K562 (cell line): ENCODE results near the gene DPM1. TPM values are rescaled to one million over a fixed set of nuclear protein-coding genes. Genes with fewer than 3 reads are reported as not detected.

Source experiments
- CBX1 ChIP-seq: sonication (generic); IDR thresholded peaks from 2 replicates; pipeline ENCODE4 v1.6.1; 2016; ENCODE audit warnings: antibody characterized with exemption, low read depth, mild to moderate bottlenecking
- HCFC1 ChIP-seq: IDR thresholded peaks from 2 replicates; pipeline ENCODE4 v1.6.1; 2012; ENCODE audit warnings: low read depth, low read length, improper control_type of control experiment
- HMGN3 ChIP-seq: IDR thresholded peaks from 2 replicates; pipeline ENCODE4 v1.6.1; 2011; ENCODE audit warnings: borderline replicate concordance, low read depth, mild to moderate bottlenecking, mixed read lengths, low read length; ENCODE audit not compliant: insufficient read length; ENCODE audit errors: extremely low read depth
- ILK ChIP-seq: fragments of 450-650 bp; IDR thresholded peaks from 2 replicates; pipeline ENCODE4 v1.6.1; 2016; ENCODE audit warnings: missing genetic modification characterization, low read depth, mild to moderate bottlenecking, missing compliant biosample characterization, moderate library complexity, borderline replicate concordance
- KDM5B ChIP-seq: fragments of 200-600 bp; sonication (generic); IDR thresholded peaks from 2 replicates; pipeline ENCODE4 v1.6.1; 2012; ENCODE audit warnings: low read depth, mild to moderate bottlenecking, moderate library complexity, low read length, control low read depth, inconsistent platforms; ENCODE audit not compliant: insufficient replicate concordance
- KLF6 ChIP-seq: fragments of 250-450 bp; sonication (Bioruptor Pico); IDR thresholded peaks from 2 replicates; pipeline ENCODE4 v1.4.0; 2020; ENCODE audit warnings: mild to moderate bottlenecking, moderate library complexity, borderline replicate concordance
- NFE2L1 ChIP-seq: fragments of 450-650 bp; IDR thresholded peaks from 2 replicates; pipeline ENCODE4 v1.6.1; 2016; ENCODE audit warnings: missing genetic modification characterization, low read depth, mild to moderate bottlenecking, missing compliant biosample characterization, moderate library complexity, borderline replicate concordance
- NUFIP1 ChIP-seq: fragments of 450-650 bp; IDR thresholded peaks from 2 replicates; pipeline ENCODE4 v1.6.1; 2018; ENCODE audit not compliant: partially characterized antibody
- RBBP5 ChIP-seq: fragments of 200-600 bp; sonication (generic); IDR thresholded peaks from 2 replicates; pipeline ENCODE4 v1.6.1; 2012; ENCODE audit warnings: borderline replicate concordance, mild to moderate bottlenecking, low read length, control low read depth, inconsistent platforms; ENCODE audit not compliant: insufficient read depth, poor library complexity, severe bottlenecking
- ZFP30 ChIP-seq: fragments of 250-450 bp; sonication (Bioruptor Pico); IDR thresholded peaks from 2 replicates; pipeline ENCODE4 v1.8.0; 2022; ENCODE audit warnings: moderate library complexity, mild to moderate bottlenecking, inconsistent platforms, borderline replicate concordance
- ZKSCAN3 ChIP-seq: fragments of 250-450 bp; sonication (Bioruptor Pico); IDR thresholded peaks from 2 replicates; pipeline ENCODE4 v1.4.0; 2020
- ZNF239 ChIP-seq: fragments of 250-450 bp; sonication (Bioruptor Pico); IDR thresholded peaks from 2 replicates; pipeline ENCODE4 v1.4.0; 2020; ENCODE audit warnings: mild to moderate bottlenecking
- polyA plus RNA-seq, 8 experiments: library from polyadenylated mRNA; depleted of rRNA in 4 of 8; stranded (reverse) in 5 of 8; unstranded in 3 of 8; fragments of >200 nt; fragmentation: Nextera tagmentation in 2 of 8; fragmentation: Illumina TruSeq in 1 of 8; extraction: Ambion mirVana in 2 of 8; extraction: Trizol in 1 of 8; gene quantifications; 2 replicates each; pipeline versions ENCODE4 v1.2.1 to v1.2.3, GENCODE V29; 2011 to 2014; ENCODE audit warnings: inconsistent platforms in 1 of 8, missing spikeins in 1 of 8
- total RNA-seq, 7 experiments: library from RNA; depleted of rRNA in 6 of 7; stranded (reverse); fragments of >200 nt in 6 of 7; fragmentation: Illumina TruSeq in 2 of 7; extraction: Trizol in 2 of 7; gene quantifications; 2 replicates each; pipeline versions ENCODE4 v1.2.1 to v1.2.3, GENCODE V29; 2011 to 2021; ENCODE audit warnings: low replicate concordance in 1 of 7
- TF ChIP-seq, protein P1 (sequence below), 3 experiments: fragments of 200-800 bp in 1 of 3; fragments of 250-450 bp in 1 of 3; fragments of 450-650 bp in 1 of 3; sonication (Bioruptor Pico) in 1 of 3; sonication (Bioruptor generic) in 1 of 3; formaldehyde crosslinking in 1 of 3; IDR thresholded peaks; 2 replicates each; pipeline versions ENCODE4 v1.6.1 to v1.8.0; 2016 to 2022; ENCODE audit warnings: mild to moderate bottlenecking in 2 of 3, missing genetic modification characterization in 2 of 3, missing compliant biosample characterization in 1 of 3, moderate library complexity in 1 of 3
- TF ChIP-seq, protein P2 (sequence below): IDR thresholded peaks from 2 replicates; pipeline ENCODE4 v1.6.1; 2016; ENCODE audit warnings: missing genetic modification characterization, missing compliant biosample characterization
- TF ChIP-seq, protein P3 (sequence below), 2 experiments: fragments of 150-350 bp in 1 of 2; IDR thresholded peaks; 2 replicates each; pipeline ENCODE4 v1.6.1; 2012 to 2016; ENCODE audit warnings: low read depth in 2 of 2, low read length in 2 of 2, mild to moderate bottlenecking in 1 of 2, moderate library complexity in 1 of 2

DPM1 gene
- total and polyA plus RNA-seq, 9 of the 15 experiments (the other 6 are each of a cell fraction or from before 2014, with no cell fraction given): 75.2 to 190 (median 153) TPM

DNA sequence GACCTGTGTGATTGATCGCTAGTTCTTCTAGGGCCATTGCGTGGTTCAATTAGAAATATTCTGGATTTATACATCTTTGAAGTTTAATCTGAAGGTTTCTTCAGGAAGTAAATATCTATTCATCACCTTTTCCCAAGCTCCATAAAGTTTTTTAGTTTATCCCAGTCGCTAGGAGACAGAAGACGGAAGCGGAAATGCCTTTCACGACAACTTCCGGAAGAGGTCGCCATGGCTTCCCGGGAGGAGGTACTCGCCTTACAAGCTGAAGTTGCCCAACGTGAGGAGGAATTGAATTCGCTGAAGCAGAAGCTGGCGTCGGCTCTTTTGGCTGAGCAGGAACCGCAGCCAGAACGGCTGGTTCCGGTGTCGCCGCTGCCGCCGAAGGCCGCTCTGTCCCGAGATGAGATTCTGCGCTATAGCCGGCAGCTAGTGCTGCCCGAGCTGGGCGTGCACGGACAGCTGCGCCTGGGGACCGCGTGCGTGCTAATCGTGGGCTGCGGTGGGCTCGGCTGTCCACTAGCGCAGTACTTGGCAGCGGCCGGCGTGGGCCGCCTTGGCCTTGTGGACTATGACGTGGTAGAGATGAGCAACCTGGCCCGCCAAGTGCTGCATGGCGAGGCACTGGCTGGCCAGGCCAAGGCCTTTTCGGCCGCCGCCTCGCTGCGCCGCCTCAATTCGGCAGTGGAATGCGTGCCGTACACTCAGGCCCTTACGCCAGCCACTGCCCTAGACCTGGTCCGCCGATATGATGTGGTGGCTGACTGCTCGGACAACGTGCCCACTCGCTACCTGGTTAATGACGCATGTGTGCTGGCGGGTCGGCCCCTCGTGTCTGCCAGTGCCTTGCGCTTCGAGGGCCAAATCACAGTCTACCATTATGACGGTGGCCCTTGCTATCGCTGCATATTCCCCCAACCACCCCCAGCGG is 547 bp upstream of the DPM1 start, which contains the start of gene MOCS3 (continued):
- TF ChIP-seq, protein P1, sequence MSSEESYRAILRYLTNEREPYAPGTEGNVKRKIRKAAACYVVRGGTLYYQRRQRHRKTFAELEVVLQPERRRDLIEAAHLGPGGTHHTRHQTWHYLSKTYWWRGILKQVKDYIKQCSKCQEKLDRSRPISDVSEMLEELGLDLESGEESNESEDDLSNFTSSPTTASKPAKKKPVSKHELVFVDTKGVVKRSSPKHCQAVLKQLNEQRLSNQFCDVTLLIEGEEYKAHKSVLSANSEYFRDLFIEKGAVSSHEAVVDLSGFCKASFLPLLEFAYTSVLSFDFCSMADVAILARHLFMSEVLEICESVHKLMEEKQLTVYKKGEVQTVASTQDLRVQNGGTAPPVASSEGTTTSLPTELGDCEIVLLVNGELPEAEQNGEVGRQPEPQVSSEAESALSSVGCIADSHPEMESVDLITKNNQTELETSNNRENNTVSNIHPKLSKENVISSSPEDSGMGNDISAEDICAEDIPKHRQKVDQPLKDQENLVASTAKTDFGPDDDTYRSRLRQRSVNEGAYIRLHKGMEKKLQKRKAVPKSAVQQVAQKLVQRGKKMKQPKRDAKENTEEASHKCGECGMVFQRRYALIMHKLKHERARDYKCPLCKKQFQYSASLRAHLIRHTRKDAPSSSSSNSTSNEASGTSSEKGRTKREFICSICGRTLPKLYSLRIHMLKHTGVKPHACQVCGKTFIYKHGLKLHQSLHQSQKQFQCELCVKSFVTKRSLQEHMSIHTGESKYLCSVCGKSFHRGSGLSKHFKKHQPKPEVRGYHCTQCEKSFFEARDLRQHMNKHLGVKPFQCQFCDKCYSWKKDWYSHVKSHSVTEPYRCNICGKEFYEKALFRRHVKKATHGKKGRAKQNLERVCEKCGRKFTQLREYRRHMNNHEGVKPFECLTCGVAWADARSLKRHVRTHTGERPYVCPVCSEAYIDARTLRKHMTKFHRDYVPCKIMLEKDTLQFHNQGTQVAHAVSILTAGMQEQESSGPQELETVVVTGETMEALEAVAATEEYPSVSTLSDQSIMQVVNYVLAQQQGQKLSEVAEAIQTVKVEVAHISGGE (CRISPR knock-in tag; IDR thresholded peaks at IDR 0.05): peak; percentile 42 to 71 (median 48); a peak in 4 of 6 replicates
- TF ChIP-seq, protein P2, sequence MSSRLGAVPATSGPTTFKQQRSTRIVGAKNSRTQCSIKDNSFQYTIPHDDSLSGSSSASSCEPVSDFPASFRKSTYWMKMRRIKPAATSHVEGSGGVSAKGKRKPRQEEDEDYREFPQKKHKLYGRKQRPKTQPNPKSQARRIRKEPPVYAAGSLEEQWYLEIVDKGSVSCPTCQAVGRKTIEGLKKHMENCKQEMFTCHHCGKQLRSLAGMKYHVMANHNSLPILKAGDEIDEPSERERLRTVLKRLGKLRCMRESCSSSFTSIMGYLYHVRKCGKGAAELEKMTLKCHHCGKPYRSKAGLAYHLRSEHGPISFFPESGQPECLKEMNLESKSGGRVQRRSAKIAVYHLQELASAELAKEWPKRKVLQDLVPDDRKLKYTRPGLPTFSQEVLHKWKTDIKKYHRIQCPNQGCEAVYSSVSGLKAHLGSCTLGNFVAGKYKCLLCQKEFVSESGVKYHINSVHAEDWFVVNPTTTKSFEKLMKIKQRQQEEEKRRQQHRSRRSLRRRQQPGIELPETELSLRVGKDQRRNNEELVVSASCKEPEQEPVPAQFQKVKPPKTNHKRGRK (tag): no peak
- no peak for TF ChIP-seq ZKSCAN3 (CRISPR knock-in tag)
- TF ChIP-seq, protein P3, sequence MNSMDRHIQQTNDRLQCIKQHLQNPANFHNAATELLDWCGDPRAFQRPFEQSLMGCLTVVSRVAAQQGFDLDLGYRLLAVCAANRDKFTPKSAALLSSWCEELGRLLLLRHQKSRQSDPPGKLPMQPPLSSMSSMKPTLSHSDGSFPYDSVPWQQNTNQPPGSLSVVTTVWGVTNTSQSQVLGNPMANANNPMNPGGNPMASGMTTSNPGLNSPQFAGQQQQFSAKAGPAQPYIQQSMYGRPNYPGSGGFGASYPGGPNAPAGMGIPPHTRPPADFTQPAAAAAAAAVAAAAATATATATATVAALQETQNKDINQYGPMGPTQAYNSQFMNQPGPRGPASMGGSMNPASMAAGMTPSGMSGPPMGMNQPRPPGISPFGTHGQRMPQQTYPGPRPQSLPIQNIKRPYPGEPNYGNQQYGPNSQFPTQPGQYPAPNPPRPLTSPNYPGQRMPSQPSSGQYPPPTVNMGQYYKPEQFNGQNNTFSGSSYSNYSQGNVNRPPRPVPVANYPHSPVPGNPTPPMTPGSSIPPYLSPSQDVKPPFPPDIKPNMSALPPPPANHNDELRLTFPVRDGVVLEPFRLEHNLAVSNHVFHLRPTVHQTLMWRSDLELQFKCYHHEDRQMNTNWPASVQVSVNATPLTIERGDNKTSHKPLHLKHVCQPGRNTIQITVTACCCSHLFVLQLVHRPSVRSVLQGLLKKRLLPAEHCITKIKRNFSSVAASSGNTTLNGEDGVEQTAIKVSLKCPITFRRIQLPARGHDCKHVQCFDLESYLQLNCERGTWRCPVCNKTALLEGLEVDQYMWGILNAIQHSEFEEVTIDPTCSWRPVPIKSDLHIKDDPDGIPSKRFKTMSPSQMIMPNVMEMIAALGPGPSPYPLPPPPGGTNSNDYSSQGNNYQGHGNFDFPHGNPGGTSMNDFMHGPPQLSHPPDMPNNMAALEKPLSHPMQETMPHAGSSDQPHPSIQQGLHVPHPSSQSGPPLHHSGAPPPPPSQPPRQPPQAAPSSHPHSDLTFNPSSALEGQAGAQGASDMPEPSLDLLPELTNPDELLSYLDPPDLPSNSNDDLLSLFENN (IDR thresholded peaks at IDR 0.05; ENCODE audit: low read depth in 2 of 2, low read length in 2 of 2): 0 out of 4 replicates have a peak, but pooled peaks of 1 of the 2 experiments have one; percentile 19
- TF ChIP-seq ZNF239 (CRISPR knock-in tag): no peak
- TF ChIP-seq KLF6 (CRISPR knock-in tag): no peak
- 0 out of 2 replicates have a peak, but pooled peaks have one; percentile 10 for TF ChIP-seq CBX1
- peak; percentile 44; the same call in 1 of the 2 replicates for TF ChIP-seq HCFC1
- TF ChIP-seq NUFIP1: no peak
- no peak for TF ChIP-seq ZFP30
- TF ChIP-seq ILK (tag): no peak
- peak; percentile 91 for TF ChIP-seq RBBP5
- TF ChIP-seq KDM5B: peak; percentile 12
- TF ChIP-seq HMGN3: peak; percentile 72
- no peak for TF ChIP-seq NFE2L1
